D721Med (cell line): ENCODE measurements around the gene F7.

Source experiments
- DNase-seq: peaks from one replicate; pipeline ENCODE4 v3.0.0; 2011; ENCODE audit warnings: low spot score; ENCODE audit not compliant: insufficient read length
- FAIRE-seq: peaks from 2 replicates; lab custom pipeline; 2011; peaks lifted over from hg19 to GRCh38; lab: Jason Lieb, UNC
- TF ChIP-seq, protein P1 (sequence below): IDR thresholded peaks from 2 replicates; pipeline ENCODE4 v1.5.1; 2012; ENCODE audit warnings: mild to moderate bottlenecking, control low read depth; ENCODE audit not compliant: insufficient read depth; ENCODE audit errors: missing control alignments

F7 gene

GRCh38 chr13:113072376-113072775 is 33.2 kb upstream of the F7 start:
- FAIRE-seq (no peak), DNase-seq (no peak)
- TF ChIP-seq, protein P1, sequence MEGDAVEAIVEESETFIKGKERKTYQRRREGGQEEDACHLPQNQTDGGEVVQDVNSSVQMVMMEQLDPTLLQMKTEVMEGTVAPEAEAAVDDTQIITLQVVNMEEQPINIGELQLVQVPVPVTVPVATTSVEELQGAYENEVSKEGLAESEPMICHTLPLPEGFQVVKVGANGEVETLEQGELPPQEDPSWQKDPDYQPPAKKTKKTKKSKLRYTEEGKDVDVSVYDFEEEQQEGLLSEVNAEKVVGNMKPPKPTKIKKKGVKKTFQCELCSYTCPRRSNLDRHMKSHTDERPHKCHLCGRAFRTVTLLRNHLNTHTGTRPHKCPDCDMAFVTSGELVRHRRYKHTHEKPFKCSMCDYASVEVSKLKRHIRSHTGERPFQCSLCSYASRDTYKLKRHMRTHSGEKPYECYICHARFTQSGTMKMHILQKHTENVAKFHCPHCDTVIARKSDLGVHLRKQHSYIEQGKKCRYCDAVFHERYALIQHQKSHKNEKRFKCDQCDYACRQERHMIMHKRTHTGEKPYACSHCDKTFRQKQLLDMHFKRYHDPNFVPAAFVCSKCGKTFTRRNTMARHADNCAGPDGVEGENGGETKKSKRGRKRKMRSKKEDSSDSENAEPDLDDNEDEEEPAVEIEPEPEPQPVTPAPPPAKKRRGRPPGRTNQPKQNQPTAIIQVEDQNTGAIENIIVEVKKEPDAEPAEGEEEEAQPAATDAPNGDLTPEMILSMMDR: no peak

- FAIRE-seq: no peak
- no peak for DNase-seq
- TF ChIP-seq, protein P1: no peak
Observed at GRCh38 chr13:113073942-113074341, 31.6 kb upstream of the F7 start.

DNA sequence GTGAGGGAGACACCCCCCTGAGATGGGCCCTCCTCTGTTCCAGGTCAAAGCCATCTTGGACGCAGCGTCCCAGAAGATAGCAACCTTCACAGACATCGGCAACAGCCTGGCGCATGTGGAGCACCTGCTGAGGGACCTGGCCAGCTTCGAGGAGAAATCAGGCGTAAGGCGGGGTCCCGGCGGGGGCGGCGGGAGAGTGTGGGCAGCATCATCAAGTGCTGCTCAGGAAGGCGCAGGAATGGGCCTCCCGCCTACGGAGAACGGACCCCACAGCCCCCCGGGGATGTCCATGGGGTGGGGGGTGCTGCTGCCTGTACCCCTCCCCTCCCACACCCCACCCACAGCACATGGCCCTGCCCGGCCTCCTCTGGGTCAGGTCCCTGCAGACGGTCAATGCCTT is 31.2 kb upstream of the F7 start:
- DNase-seq (no peak), FAIRE-seq (no peak)
- TF ChIP-seq, protein P1: no peak

DNA sequence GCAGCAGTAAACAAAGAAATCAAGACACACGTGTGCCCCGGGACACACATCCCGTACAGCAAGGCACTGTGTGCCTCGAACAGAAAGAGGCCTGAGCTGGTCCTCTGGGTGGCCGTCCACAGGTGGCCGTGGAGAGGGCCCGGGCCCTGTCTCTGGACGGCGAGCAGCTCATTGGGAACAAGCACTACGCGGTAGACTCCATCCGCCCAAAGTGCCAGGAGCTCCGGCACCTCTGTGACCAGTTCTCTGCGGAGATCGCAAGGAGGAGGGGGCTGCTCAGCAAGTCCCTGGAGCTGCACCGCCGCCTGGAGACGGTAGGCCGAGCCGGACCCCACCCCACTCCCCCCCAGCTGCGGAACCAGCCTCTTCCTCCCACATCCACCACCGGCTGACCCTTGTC is 30.7 kb upstream of the F7 start:
- TF ChIP-seq, protein P1: no peak
- DNase-seq: no peak
- FAIRE-seq: no peak

DNA sequence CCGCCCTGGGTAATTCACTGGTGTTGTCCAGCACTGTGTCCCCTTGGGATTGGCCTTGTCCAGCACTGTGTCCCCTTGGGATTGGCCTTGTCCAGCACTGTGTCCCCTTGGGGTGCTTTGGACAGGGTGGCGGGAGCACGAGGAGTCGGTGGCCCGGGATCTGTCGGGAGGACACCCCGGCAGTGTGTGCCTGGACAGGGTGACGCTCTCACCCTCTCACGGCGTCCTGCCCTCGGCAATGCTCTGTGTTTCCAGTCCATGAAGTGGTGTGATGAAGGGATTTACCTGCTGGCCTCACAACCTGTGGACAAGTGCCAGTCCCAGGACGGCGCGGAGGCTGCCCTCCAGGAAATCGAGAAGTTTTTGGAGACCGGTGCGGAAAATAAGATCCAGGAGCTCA is 29.9 kb upstream of the F7 start:
- TF ChIP-seq, protein P1: no peak
- no peak for FAIRE-seq
- DNase-seq: no peak

- TF ChIP-seq, protein P1: no peak
- FAIRE-seq (no peak), DNase-seq (no peak)
Observed at GRCh38 chr13:113076681-113077401, 28.8 kb upstream of the F7 start.

DNA sequence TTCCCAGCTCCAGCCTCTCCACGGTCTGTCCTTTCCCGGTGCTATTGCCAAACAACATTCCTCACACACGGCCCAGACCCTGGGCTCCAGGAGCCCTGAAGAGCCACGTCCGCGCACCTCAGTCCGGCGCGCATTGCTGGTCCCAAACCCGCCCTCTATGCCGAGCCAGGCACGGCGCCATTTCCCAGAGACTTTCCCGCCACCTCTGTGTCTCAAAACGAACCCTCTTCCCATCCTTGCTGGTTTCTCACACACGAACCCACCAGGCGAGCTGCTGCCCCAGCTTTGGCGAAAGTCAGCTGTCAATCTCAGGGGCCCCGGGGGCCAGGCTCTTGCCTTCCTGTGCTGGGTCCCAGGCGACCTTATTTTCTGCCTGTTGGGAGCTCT is 28.0 kb upstream of the F7 start:
- DNase-seq (no peak), FAIRE-seq (no peak)
- TF ChIP-seq, protein P1: no peak
